Mesenteric fat pad (tissue), 1 donor: ENCODE data around the gene PMEPA1. TPM values are rescaled to one million over a fixed set of nuclear protein-coding genes. Genes with fewer than 3 reads are reported as not detected.

ENCODE experiments used
- DNase-seq: peaks from one replicate; pipeline ENCODE4 v3.0.0-alpha.2; 2020; ENCODE audit warnings: low spot score
- total RNA-seq: library from RNA; stranded (reverse); fragmentation: NEBNext Ultra II Directional; extraction: Animal tissue kit (Norgen Biotek cat#: 25700); gene quantifications from one replicate; pipeline ENCODE4 v1.2.1, GENCODE V29; 2021
- donor health status: DM: yes; HTN: yes; CAD: no.

The PMEPA1 gene
- total RNA-seq, 1 donor from 2014 or later: 90.0 TPM

DNA sequence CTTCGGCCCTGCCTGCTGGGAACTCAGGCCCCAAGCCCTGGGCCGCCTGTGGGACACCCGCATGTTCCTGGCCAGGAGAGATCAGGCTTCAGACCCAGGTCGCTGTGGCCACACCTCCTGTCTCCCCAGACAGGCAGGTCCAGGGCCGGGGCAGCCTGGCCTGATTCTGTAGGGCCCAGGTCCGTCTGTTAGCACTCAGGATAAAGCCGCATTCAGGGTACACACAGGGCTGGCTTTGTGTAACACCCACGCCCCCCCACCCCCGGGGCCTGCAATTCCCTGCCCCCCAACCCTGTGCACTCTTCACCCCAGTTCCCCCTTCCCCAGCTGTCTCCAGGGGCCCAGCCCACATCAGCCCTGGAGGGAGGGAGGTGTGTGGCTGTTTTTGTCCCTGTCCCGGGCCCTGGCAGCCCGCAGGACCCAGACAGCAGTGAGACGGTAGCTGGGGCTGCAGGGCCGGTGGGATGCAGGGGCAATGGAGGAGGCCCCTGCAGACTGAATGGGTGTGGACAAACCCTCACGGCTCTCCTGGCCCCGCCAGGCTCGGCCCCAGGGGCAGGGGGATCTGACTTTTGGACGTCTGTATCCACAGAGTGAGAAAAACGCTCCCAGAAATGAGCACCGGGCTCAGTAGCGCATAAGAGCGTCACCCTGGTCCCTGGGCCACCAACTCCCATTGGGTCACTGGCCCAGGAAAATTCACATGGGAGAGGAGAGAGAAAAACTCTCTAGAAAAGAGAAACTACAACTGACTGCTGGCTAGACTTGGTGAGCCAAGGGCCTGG, 47.2 kb downstream of the PMEPA1 start:
- peak; percentile 85 for DNase-seq

DNA sequence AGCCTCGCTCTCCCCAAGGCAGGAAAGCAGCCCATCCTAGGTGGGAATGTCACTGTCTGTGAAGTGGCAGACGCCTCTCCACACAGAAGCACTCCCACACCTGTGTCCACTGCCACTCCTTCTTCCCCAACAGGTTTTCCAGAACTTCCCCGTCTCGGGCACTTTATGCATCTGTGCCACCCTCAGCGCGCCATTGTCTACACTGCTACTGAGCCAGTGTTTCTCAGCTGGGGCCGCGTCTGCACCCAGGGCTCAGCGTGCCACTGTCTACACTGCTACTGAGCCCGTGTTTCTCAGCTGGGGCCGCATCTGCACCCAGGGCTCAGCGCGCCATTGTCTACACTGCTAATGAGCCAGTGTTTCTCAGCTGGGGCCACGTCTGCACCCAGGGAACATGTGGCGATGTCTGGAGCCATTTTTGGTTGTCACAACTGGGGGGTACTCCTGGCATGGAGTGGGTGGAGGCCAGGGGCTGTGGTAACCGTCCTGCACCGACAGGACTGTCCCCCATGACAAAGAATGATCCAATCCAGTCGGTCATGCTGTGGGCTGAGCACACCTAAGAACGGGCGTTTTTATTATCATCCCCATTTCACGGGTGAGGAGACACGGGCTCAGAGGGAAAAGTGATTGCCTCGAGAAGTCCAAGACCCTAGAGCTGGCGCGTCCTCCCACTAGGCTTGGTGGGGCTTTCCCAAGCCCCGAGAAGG, 47.9 kb downstream of the PMEPA1 start:
- DNase-seq: peak; percentile 81

DNA sequence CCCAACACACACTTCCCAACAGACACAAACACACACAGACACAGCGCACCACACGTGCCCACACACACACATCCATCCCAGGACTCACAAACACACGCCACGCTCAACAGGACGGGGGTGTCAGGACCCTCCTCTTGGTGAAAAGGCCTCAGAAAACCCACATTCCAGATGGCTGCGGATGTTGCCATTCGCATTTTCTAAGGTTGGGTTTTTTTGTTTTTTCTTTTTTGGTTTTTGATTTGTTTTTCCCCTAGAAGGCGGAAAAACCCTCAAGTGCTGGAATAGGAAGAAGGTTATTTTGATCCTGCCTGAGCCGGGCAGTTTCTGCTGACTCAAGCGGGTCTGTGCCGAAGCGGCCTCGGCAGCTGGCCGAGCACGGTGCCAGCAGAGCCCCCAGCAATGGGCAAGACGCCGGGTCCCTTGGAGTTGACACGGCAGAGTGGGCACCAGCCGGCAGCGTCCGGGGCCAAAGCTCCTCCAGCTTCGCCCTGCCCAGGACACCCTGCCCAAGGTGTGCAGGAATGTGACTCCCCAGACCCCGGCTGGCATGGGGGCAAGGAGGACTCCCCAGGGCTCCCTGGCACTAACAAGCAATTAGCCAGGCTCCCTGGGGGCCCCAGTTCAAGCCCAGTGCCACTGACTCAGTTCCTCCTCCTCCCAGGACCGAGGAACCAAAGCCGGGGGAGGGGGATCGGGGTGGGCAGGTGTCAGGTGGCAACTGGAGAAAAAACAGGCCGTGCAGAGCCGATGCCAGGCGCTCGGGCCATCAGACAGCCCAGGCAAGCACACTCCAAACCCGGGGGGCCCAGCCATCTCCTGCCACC, 48.7 kb downstream of the PMEPA1 start:
- peak; percentile 87 for DNase-seq

DNA sequence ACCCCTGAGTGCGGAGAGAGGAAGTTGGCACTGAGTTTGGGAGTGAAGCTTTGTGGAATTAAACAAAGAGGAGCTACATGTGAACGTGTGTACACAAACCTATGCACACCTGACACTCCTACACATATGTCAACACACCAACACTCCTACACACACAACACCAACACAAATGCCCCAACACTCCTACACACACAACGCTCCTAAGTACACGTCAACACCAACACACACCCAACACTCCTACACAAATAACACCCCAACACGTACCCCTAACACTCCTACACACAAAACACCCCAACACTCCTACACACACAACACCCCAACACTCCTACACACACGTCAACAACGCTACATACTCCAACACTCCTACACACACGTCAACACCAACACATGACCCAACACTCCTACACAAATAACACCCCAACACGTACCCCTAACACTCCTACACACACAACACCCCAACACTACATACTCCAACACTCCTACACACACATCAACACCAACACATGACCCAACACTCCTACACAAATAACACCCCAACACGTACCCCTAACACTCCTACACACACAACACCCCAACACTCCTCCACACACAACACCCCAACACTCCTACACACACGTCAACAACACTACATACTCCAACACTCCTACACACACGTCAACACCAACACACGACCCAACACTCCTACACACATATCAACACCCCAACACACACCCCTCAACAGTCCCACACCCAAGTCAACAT, 49.5 kb downstream of the PMEPA1 start:
- DNase-seq: no peak

DNA sequence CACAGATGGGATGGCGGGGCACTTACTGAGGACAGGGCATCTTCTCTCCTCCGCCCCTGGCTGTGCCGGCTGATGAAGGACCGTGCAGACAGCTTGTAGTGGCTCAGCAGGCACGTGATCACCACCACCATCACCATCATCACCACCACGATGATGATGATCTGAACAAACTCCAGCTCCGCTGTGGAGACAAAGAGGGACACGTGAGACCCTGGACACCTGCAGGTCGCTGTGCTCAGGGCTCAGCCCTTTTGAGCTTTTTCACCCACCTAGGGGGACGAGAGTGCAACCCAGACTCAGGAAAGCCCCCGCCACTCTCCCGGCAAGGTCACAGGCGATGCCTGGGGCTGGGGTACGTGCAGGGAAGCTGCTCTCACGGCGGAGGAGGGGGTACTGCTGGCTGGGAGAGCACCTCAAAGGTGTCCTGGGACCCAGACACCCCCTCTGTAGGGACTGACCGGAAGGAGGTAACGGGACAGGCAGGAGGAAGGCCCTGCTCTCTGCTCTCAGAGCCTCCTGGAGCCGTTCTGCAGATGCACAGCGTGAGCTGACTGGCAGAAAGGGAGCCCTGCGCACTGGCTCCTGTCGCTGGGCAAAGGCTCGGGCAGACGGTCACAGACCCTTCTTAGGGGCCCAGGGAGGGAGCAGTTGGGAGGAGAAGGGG, 50.2 kb downstream of the PMEPA1 start:
- DNase-seq: peak; percentile 83

DNA sequence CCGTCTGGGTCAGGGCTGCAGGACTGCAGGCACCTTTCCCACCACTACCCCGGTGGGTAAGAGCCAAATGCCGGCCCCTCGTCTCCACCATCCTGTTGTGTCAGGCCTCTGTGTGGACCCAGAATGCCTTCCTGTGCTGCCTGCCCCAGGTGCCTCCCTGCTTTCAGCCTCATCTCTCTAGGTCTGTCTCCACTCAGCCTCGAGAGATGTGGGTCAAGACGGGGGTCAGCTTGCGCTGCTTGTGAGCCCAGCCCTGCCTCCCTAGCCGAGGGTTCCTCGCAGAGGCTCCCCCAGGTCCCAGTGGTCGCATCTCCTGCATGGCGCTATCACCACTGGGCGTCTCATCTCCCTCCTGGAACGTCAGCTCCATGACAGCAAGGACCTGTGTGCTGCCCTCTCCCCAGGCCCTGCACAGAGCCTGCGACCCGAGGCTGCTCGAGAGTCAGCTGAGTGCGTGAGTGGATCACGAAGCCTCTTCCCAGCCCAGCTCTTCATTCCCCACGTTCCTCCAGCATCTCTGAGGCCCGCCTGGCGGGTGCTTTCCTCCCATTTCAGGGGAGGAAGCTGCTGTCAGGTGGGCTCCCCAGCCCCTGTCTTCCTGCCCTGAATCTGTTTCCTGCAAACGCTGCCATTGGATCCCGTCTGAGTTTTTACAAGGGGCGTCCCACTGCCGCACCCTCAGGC, 50.8 kb downstream of the PMEPA1 start:
- DNase-seq: peak; percentile 79

DNA sequence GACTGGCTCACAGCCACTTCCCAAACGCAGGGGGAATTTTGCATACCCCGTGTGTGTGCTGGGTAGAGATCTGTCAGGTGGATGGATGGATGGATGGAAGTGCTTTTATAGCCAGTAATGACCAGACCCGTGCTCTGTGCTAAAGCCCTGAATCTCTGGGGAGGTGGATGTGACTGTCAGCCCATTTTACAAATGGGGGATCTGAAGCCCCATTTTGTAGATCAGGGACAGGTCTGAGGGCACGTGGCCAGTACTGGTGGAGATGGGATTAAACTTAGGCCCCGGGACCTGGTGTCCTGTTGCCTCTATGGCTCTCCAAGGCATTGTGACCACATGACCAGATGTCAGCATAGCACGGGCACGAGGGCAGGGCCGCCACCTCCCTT, 51.4 kb downstream of the PMEPA1 start:
- no peak for DNase-seq

DNA sequence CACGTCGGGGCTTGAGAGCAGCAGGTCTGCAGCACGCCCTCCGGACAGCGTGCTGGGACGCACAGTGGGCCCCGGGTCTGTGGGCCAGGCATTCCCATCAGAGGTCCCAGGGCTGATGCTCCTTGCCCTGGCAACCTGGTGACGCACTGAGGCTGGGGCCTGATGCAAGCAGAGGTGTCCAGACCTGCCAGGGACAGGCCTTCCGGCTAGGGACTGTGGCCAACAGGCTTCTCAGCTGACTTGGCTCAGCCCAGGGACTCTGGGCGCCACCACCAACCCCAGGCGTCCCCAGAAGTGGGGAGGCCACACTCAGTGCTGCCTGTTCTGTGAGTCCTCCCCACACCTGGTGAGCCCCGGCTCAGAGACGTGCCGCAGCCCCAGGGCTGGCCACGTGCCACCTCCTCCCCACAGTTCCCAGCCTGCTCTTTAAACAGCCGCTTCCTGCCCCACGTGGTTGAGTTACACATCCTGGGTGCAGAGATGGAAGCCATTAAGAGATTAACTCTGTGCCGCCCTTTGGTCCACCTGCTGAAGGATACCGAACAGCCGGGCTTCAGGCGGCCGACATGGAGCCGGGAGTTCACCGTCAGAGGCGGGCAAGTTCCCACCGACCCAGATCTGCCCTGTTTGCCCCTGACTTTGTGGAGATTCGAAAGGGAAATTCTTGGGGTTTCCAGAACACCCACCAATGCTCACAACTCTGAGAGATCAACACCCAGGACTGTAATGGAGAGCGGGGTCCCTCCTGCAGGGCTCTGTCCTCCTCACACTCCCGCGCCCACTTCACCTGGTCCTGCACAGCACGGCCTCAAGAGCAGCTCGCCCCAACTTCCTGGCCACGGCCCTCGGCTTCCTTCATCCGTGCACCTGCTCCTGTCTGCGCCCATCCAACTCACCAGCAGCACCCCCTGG, 52.0 kb downstream of the PMEPA1 start:
- peak; percentile 84 for DNase-seq

DNA sequence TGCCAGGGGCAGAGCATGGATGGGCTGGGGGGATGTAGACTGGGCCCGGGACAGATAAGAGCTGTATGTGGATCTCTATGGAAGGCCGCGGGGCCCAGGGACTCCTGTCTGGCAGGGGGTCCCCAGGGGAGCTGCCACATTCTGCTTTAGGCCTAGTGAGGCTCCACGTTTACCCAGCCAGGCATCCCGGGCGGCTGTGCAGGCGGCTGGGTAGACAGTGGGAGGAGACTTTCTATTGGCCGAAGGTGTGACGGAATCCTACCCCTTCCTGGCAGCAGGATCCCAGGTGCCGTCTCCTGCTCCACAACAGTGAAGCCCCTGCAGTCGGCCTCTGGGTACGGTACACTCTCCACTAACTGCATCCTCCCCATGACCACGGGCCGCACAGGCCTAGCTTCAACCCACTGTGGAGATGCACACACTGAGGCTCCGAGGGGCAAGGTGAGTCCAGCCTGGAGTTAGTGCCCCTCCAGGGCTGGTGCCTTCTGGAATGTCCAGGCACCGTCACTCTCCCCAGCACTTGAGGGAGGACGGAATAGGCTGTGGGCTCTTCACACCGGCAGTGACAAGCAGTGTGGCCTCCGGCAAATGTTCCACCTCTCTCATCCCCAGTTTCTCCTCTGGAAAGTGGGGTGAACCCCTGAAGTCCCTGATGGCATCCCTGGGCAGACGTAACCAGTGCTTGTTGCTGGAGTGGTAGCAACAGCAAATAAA, 52.8 kb downstream of the PMEPA1 start:
- DNase-seq: peak; percentile 62

DNA sequence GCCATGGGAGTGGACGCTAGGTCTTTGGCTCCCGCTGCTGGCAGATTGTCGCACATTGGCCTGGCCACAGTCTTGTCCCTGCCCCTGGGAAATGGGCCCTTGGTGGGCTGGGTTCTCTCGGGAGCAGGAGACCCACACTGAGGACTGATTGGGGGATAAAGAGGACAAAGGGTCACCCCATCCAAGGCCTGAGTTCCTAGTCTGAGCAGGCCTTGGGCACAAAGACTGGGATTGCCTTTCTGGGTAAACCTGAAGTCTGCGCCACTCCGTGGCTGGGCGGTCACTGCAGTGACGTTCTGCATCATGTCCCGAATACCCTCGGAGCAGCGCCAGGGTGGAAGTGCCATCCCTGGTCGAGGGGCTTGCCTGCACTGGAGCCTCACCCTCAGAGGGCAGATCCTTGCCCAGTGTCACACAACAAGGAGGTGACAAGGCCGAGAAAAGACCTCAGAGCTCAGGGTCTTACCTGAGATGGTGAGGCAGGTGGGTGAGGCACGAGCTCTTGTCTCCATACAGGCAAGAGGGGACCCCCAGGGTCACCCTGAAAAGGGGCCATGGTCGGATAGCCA, 53.5 kb downstream of the PMEPA1 start:
- DNase-seq: peak; percentile 84

DNA sequence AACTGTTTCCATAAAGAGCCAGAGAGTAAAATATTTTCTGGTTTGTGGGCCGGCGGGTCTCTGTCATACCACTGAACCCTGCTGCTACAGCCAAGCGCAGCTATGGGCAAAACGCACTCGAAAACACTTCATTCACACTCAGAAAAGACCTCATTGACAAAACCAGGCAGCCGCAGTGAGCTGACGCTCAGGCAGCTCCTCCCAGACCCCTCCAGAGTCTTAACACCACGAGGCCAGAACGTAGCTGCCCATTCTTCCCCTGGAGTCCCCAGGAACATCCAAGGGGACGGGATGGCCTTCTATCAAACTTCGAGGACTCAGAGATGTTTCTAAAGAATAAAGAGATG, 54.0 kb downstream of the PMEPA1 start:
- DNase-seq: peak; percentile 82

DNA sequence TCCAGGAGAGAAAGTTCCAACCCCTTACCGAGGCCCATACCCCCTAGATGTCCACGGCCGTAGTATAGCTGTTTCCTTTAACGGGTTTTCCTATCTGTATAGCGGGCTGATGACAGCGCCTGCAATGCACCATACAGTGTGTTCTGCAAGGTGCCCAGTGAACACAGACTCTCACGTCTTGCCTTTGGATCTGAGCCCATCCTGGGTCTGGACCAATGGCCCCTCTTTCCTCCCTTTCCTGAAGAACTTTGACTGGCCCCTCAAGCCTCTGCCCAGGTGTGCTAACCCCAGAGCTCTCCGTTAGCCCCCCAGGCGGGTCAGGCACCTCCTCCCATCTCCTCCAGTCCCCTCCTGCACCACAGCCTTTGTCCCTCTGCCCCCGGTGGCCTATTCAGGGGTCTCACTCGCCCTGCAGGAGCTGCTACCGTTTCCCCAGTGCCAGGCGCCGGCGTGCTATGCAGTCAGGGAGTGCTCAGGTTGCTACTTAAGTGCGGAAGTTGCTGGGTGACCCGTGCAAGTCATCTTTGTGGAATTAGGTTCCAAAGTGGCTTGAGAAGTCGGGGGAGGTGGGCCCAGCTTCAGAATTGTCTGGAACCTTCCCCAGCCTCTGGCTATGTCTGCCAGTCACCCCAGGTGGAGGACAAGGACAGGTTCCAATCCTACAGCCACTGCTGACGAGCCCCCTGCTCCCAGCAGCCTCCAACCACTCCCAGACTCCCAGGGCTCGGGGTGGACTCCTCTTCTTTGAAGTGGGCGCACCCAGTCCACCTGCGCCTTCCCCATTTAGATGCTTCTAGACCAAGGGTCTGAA, 54.6 kb downstream of the PMEPA1 start:
- peak; percentile 85 for DNase-seq

DNA sequence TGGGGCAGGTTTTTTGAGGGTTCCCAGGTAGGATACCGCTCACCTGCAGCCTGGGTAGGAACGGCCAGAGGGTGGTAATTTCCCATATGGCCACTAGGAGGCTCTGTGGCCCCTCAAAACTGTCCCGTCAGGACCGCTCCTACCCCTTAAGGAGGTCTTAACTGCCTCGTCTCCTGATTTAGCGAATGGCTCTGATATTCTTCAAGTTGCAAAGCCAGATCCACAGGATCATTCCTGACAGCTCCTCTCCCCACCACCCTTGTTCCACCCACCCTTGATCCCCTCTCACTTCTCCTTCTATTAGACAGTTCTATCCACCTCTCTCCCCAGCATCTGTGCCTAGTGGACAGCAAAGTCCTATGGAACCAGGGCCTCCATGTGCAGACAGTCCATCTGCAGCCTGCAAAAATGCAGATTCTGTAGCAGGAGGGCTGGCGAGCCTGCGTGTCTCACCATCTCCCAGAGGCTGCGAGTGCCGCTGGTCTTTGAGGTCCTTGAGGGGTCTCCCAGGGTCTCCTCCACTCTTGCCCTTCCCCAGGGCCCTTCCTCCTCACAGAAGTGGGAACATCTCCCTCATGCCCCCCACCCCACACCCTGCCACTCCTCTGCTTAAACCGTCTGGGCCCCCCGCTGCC, 55.3 kb downstream of the PMEPA1 start:
- peak; percentile 78 for DNase-seq

DNA sequence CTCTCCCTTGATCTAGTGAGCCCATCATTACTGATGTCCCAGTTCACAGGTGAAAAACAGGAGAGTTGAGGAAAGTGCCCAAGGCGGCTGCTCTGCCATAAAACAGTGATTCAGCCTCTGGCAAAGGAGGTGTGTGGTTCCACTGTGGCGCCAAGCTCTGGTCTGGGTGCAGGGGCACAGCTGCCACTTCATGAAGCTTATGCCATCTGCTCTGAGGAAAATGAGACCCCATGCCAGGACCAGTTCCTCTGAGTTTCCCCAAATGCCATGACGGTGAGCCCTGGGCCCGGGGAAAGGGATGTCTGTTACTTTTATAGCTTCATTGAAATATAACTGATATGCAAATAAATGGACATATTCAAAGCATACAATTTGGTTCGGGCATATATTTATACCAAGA, 55.9 kb downstream of the PMEPA1 start:
- DNase-seq: peak; percentile 64

DNA sequence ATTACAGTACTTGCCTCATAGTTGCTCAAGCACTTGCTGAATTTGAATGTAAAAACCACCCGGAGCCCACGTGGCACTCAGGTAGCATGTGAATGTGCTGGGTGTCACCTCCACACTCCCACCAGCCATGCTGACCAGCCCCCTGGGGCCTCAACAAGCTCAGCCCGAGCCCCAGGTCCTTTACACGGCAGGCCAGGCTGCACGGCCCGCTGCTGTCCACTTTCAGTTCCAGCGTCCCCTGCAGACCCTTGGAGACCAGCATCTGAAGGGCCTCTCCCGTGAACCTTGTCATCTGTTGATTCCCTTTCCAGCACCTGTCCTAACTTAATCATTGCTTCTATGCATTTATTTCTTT, 56.3 kb downstream of the PMEPA1 start:
- peak; percentile 79 for DNase-seq

DNA sequence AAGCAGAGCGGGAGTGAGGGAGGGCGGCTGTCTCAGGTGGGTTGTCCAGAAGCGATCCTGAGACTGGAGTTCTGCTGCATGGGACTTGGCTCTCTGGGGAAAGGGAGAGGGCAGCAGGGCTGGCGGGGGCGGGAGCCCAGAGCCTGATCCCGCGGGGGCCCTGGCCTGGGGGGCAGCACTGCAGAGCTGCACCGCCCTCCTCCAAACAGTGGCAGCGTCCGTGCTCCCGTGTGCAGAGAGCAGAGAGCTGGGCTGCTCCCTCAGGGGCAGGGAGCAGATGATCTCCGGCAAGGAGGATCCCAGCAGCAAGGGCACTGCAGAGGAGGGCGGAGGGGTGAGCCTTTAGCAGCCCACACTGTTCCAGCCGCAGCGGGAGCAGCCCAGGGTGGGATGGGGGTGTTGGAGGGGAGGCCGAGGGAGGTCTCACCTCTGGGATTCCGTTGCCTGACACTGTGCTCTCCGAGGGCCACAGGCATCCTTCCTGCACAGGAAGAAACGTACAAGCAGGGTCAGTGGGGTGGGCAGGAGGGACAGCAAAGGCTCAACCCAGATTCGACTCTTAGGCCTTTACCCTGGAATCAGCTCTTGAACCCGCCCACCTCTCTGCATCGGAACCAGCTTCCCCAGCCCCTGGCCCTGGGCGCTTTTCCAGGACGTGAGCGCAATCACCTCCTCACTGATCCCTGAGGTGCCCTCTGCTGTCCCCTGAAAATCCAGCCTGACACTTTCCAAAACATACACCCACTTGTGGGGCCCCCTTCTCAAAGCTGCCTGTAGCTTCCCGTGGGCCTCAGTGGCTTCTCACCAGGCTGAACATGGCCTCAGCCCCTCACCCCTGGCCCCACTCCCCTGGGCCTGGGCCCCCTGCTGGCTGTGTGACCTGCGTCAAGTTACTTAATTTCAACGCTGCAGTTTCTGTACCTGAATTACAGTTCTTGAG, 56.9 kb downstream of the PMEPA1 start:
- DNase-seq: peak; percentile 80
